Vagina (tissue), 2 donors: Measurements from ENCODE around the gene SLC22A17.

Experiments
- POLR2AphosphoS5 ChIP-seq, 2 donors: sonication (generic); formaldehyde crosslinking; IDR thresholded peaks; one replicate each; pipeline ENCODE4 v1.9.0; 2017; ENCODE audit warnings: antibody characterized with exemption in 2 of 2, mild to moderate bottlenecking in 2 of 2, low read depth in 1 of 2; ENCODE audit not compliant: insufficient read depth in 1 of 2
- TF ChIP-seq, protein P1 (sequence below), 3 experiments: fragments of 450-650 bp in 2 of 3; fragments of 200-600 bp in 1 of 3; sonication (generic) in 1 of 3; IDR thresholded peaks; one replicate each; pipeline ENCODE4 v1.5.1; 2017 to 2019; ENCODE audit warnings: antibody characterized with exemption in 3 of 3, mild to moderate bottlenecking in 2 of 3, moderate library complexity in 2 of 3

DNA sequence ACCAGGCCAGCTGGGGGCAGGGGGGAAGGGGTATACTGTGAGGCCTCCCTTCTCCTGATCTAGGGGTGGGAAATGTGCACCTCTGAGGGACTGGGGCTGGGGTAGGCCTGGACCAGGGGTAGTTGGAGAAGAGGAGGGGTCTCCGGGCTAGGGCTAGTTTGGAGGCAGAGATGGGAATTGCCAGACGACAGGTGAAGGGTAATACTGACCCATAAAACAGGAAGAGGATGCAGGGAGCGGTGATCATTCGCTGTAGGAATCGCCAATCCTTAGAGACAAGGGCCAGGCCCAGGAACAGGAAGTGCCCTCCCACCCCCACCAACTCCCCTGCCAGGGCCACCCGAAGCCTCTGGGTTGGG is 4.4 kb downstream of the SLC22A17 start:
- TF ChIP-seq, protein P1, sequence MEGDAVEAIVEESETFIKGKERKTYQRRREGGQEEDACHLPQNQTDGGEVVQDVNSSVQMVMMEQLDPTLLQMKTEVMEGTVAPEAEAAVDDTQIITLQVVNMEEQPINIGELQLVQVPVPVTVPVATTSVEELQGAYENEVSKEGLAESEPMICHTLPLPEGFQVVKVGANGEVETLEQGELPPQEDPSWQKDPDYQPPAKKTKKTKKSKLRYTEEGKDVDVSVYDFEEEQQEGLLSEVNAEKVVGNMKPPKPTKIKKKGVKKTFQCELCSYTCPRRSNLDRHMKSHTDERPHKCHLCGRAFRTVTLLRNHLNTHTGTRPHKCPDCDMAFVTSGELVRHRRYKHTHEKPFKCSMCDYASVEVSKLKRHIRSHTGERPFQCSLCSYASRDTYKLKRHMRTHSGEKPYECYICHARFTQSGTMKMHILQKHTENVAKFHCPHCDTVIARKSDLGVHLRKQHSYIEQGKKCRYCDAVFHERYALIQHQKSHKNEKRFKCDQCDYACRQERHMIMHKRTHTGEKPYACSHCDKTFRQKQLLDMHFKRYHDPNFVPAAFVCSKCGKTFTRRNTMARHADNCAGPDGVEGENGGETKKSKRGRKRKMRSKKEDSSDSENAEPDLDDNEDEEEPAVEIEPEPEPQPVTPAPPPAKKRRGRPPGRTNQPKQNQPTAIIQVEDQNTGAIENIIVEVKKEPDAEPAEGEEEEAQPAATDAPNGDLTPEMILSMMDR (IDR thresholded peaks at IDR 0.05): no peak
- no peak for TF ChIP-seq POLR2AphosphoS5 (IDR thresholded peaks at IDR 0.05; ENCODE audit: insufficient read depth in 1 of 2, low read depth in 1 of 2)
